Retina (tissue), 1 donor: ENCODE measurements around the gene KIAA0753.
"Not testable (repeated sequence)": the region's sequence is repeated elsewhere in the genome, so short reads cannot be mapped to it uniquely, and the experiment has no call there.

Experiments
- DNase-seq: peaks from one replicate; pipeline ENCODE4 v3.0.0-alpha.2; 2016

Gene KIAA0753

DNA sequence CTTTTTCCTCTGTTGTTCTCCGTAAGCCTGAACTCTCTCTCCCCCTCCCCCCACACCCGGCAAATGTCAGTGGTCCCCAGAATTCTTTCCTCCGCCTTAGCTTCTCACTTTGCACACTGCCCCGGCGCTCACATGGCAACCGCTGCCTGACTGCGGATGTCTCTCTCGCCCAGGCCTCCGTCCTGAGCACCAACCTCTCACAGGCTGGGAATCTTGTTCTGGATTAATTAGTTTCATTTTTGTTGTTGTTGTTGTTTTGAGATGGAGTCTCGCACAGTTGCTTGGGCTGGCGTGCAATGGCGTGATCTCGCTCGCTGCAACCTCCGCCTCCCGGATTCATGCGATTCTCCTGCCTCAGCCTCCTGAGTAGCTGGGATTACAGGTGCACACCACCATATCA is 27.7 kb upstream of the KIAA0753 start:
- DNase-seq, result no peak

DNA sequence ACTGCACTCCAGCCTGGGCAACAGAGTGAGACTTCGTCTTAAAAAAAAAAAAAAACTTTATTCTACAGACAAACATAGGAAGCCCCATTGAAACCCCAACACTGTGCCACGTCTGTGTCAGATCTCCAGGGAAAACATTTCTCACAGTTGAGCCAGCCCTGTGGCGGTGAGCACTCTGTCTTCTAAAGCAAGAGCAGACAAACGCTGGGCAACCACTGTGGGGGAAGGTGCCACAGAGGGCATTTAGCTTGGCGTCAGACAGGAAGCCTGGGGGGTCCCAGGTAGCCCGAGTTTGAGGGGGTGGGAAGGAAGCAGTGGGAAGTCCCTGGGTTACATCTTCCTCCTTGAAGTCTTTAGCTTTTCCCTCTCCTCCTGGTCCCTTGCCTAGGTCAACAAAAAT is 27.0 kb upstream of the KIAA0753 start:
- DNase-seq, result no peak

DNA sequence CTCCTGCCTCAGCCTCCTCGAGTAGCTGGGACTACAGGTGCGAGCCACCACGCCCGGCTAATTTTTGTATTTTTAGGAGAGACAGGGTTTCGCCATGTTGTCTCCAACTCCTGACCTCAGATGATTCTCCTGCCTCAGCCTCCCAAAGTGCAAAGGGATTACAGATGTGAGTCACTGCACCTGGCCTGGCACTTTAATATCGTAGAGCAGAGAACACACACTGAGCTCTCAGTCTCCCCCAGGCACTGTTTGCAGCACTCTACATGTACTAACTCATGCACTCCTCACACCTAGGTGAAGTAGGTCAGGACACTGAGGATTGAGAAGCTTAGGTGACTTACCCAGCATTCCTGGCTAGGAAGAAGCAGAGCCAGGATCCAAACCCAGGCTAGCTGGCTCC is 26.0 kb upstream of the KIAA0753 start:
- no peak for DNase-seq

DNA sequence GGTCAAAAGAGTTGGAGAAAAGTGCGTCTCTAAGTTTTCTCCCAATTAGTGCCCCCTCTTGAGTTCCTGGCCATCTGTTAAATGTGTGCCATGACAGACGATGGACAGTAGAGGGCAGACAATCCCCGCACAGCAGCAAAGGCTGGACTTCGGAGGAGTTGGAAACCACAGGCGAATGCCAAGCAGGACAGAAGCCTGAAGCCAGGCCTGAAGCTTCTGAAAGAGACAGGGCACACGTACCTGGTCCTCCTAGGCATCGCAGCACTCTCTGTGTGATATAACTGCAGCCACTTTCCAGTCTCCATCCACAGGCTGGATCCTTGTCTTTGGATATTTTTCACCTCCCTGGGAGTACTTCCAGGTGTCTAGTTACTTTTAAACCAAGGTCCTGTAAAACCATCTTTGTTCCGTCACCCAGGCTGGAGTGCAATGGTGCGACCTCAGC is 25.6 kb upstream of the KIAA0753 start:
- DNase-seq, result peak; percentile 76

DNA sequence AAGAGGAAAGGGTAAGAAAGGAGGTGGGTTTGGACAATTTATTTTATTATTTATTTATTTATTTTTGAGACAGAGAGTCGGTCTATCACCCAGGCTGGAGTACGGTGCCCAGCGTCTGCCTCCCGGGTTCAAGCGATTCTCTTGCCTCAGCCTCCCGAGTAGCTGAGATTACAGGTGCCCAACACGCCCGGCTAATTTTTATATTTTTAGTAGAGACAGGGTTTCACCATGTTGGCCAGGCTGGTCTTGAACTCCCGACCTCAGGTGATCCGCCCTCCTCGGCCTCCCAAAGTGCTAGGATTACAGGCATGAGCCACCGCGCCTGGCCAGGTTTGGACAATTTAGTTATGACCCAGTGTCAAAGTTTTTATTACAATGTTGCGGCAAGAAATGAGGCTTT is 22.7 kb upstream of the KIAA0753 start:
- DNase-seq, result not testable (repeated sequence)

DNA sequence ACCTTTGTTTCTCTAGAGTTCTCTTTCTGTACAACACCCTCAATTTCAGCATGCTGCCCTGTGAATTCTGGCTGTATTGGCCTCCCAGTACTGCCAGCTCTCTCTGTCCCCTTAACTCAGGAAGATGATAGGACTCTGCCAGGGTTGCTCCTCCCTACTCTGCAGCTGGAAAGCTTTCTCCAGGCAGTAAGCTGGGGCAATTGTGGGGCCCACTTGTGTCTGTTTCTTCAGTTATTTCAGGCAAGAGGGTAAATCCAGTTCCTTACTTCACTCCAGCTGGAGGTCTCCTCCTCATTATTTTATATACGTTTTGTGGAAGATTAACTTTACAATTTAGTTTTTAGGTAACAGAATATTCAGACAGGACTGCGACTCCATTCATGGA is 20.9 kb upstream of the KIAA0753 start:
- DNase-seq, result no peak

DNA sequence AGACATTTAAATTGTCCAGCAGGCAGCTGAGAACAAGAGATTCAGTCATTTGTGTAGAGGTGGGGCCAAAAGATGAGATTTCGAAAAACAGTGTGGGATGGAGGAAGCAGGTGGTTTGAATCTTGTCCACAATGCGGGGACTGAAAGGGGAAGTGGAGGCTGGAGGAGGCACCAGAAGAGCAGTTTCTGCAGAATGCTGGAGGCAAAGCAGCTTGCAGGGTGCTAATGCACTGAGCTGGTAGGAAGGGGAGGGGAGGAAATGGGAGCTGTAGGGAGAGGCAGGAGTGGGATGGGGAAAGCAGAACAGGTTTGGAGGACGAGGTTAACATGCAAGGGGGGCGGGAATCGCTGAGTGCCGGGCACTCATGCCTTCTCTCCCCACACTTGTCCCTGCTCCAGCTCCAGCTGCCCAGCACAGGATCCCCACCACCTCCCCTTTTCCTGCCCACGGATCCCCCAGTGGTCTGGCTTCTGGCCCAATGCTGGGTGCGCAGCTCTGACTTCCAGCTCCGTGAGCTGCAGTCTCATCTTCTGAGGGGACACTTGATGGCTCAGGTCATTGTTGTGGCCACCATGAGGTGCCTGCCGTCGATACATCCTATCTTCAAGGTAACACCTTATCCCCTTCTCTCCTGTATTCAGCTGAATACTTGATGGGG is 20.4 kb upstream of the KIAA0753 start:
- DNase-seq, result no peak

DNA sequence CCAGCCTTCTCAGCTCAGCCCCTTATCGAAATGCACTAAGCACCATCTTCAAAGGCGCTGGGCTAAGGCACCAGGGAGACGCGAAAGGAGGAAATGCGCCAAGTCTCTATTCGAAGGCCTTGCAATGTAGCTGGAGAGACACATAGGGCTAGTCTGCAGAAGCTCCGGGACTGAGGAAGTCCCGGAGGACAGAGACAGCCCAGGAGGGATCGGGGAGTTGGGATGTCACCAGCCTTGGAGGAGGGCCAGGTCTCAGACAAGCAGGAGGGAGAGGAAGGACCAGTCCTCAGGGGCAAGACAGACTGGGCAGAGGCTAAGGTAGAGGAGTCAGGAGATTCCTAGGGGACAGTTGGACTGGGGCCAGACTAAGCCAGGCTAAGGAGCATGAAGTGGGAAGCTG is 19.6 kb upstream of the KIAA0753 start:
- no peak for DNase-seq

DNA sequence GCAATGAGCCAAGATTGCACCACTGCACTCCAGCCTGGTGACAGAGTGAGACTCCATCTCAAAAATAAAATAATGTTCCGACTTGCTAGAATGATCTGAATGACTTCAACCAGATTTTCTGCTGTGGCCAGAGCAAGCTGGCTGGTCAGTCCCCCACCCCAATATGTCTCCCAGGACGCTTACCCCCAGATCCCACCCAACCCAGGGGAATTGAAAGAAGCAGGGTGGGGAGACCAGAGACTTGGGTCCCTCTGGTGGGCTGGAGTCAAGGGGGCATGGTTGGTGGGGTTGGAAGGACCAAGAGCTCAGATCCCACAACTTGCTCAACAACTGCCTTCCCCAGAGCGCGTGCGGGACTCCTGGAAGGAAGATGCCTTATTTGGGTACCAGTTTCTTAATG is 17.9 kb upstream of the KIAA0753 start:
- DNase-seq, result not testable (repeated sequence)

DNA sequence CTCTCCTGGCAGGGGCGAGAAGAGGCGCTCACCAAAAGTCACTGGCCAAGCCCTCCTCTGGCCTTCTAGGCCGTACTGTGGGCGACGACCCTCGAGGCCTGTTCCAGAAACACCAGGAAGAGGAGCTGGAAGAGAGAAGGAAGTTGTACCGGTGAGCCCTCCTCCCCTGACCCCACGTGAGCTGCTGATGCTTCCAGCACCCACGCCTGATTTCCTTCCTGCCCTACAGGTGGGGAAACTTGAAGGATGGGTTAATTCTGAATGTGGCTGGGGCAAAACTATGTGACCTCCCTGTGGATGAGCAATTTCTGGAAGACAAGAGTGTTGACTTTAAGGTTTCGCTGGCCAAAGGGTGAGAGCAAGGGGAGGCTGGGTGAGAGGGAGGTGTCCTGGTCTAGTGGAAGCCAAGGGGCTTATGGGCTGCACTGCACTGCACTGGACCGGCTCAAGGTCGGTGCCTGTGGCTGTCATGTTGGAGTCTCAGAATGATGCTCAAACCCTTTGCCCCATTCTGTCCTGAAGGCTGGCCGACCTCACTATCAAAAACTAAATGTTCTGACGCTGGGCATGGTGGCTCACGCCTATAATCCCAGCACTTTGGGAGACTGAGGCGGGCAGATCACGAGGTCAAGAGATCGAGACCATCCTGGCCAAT is 17.2 kb upstream of the KIAA0753 start:
- DNase-seq, result no peak

DNA sequence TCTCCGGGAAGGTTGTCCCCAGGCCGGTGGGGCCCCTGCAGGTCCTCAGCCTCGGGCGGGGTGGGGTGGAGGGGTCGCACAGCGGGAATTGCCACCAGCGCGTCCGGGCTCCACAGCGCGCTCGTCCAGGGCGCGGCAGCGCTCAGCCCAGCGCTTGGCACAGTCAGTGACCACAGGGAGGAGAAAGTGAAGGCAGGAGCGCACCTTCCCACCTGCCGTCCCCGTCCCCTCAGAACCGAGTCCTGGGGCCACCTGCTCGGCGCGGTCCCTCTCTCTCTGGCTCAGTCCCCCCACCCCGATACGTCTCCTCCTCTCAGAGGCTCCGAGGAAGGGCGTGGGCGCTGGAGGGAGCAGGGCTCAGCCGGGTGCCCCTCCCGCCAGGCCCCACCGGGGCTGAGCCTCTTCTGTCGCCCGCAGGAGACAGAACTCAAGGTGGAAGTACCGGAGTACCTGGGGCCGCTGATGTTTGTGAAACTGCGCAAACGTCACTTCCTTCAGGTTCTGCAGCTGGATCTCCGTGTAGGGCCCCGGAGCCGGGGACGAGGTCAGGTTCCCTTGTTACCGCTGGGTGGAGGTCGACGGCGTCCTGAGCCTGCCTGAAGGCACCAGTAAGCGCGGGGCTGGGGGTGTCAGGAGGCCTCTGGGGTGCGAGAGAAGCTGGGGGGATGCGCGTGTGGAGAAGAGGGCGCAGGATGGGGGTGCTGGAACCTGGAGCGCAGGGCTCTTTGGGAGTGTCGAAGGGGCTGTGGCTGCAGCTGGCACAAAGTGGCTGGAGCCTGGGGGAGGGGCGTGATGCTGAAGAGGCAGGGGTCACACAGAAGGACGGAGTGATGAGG is 16.5 kb upstream of the KIAA0753 start:
- DNase-seq, result peak; percentile 53

DNA sequence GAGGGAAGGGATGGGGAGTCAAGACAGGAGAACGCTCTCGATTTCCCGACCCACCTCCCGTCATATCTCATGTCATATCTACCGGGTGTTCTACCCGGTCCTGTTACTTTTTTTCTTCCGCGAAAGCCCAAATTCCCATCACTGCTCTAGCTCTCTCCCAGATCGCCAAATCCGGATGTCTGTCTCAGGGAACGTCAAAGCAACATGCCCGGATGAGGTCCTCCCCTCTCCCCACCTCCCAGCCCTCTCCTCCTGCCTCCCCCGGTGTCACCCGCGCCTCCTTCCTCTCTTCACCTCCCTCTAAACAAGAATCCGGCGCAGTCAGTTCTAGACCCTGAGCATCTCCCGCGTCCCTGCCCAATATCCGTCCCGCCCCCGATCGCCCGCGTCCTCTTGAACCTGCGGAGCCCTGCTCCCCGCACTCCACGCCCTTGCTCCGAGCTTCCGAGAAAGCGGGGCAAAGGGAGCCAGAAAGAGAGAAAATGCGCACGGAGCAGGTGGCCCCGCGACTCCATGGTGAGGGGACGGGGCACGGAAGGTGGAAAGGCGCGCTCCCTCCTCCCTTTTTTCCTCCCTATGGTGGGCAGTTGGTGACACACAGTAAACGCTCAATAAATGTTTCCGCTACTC is 15.3 kb upstream of the KIAA0753 start:
- not testable (repeated sequence) for DNase-seq

DNA sequence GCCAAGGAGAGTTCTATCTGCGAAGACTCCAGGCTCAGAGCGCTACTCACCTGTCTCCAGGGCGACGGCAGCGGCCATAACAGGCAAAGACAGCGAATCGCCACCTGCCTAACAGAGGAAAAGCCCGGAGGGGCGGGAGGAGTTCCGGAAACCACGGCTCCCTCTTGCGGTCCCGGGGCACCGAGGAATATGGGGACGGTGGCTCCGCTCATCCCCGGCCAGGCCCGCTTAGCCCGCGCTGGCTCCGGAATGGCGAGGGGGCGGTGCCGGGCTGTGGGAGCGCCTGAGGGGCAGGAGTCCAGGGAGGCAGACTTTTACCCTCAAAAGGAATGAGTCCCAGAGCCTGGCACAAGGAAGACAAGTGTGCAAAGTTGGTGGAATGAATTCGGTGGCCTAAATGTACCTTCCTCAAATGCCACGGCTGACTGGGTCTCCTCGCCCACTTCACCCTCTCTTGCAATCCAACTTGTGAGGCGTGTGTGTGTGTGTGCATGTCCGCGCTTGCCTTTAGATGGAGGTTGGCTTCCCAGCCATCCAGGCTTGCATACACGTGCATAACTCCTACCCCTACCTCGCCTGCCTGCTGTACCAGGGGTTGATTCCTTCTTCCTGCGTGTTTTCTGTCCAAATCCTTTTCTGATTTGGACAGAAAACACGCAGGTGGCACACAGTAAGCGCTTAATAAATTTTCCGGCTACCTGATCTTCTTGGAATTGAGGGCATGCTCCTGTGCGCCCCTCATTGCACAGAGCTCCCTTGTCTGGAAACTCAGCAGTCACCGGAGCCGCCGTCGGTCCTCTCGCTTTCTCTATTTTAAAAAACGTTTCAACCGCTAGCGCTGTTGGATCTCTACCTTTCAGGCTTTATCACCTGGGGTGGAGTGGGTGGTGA is 14.6 kb upstream of the KIAA0753 start:
- DNase-seq, result peak; percentile 63

DNA sequence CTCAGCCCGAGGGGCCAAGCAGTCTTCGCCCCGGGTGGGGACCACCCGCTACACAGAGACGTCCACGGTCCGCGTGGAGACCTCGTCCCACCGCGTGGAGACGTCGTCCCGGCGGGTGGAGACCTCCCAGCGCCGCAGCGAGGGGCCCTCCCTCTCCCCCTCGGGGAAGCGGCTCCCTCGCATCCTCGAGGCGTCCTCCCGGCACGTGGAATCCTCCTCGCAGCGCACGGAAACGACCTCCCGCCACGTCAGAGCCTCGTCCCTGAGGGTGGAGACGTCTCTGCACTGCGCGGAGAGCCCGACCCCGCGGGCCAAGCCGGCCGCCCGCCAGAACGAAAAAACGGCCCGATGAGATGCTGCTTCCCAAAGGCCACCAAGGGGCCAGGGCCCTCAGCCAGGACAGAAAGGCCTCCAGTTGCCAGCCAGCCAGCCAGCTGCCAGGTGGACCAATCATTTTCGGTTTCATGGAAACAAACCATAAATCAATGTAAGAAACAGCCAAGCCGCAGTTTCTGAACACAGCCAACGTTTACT is 11.5 kb upstream of the KIAA0753 start:
- no peak for DNase-seq

DNA sequence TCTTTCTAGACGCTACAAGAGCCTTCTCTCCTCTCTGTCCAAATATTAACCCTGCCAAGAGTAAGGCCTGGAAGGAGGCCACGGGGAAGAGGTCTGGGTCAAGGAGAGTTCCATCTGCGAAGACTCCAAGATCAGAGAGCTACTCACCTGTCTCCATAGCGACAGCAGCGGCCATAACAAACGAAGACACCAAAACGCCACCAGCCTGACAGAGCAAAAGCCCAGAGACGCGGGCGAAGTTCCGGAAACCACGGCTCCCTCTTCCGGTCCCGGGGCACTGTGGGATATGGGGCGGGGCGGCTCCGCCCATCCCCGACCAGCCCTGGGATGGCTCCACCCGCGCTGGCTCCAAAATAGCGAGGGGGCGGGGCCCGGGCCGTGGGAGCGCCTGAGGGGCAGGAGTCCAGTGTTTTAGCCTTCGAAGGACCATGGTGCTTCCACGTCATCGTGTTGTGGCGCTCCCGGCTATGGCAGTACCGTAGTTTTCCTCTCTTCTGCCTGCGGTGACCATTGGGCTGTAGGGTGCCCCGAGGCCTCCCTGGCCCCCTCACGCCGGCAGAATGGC is 10.9 kb upstream of the KIAA0753 start, which contains the start of the genes C17orf100 and MED31:
TSS of gene C17orf100 (plus strand) at position 409 of the 565 bp plus-strand sequence. CDS start at position 561, 152 bp downstream.
TSS of gene MED31 (minus strand) at position 252 of the 565 bp plus-strand sequence. CDS start at position 175, 77 bp downstream.
- peak; percentile 96 for DNase-seq

DNA sequence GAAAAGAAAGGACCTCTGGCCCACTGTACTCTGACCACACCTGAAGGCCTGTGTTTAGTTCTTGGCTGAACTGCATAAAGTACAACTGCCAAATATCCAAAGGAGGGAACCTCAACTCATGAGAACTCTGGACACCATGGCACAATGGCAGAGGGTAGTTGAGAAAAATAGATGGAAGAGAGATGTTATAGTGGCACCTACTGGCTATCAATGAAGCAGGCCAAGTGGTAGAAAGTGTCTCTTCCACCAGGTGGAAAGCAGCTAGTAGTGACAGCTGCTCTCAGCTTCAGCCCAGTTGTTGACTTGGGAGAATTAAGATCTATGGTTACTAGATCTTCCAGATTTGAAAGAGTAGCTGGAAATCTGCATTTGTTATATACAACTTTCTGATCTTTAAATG is 7.7 kb upstream of the KIAA0753 start:
- no peak for DNase-seq

DNA sequence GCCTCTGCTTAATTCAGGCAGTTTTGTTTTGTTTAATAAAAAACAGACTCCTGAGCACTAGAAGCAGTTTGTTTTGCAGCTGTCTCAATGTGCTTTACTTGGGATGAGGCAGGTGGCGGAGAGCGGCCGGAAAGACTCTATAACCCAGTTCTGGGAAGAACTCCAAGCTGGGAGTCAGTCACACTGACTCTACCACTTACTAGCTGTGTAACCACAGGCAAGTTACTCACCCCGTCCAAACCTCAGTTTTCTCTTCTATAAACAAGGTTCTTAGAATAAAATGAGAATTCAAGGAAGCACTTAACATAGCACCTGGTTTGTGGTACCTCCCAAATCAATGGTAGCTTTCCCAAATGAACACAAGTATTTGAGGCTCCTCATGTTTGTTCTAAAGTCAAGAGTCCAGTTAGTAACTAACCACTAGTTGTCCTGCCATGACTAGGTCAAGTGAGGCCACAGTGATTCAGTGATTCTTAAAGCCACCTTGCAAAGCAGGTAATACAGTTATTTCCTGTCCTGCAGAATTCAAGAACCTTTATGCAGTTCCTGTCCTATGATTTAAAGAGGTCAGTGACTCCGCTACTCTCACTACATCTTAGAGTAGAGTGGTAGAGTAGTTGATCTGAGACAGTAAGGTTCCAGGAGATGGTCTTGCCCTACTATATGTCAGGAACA is 3.1 kb upstream of the KIAA0753 start:
- DNase-seq, result no peak

DNA sequence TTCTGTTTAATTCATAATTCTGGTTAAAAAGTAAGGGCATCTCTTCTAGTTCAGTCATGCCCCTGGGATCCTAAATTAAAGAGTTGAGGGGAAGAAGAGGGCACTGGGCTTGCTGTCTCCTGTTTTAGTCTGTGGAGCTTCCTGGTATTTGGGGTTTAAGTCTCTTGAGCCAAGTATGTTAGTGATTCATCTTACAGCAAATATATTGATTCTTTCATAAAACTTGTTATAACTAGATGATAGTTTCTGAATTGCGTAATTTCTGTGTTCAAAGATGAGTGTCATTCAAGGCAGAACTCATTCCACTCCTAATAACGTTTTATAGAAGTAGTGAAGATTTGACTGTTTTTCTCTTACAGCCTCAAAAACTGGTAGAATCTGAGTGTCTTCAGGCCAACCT is 2.1 kb upstream of the KIAA0753 start:
- DNase-seq, result no peak

DNA sequence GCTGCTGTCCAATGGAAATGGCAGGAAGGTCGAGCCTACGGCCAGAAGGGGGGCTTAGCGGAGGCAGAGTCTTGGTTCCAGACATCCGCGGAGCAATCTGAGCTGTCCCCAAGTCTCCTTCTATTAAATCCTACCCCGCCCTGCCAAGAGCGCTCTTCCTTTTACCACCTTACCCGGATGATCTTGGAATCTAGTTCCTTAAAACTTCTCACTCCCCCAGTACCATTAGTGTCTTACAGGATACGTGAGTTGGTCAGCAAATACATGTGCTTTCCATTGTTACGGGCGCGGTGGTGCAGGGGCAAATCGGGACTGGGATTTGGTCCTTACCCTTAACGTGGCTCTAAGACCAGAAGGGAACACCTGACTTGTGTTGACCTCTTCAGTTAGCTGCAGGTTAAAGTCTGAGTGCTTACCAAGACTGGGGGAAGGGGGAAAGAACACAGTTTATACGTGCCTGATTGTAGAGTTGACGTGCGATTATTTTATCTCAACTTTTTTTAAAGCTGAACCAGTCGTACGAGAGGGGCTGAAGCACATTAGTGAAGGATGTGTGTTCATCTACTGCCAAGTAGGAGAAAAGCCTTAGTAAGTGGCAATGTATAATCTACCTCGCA is 844 bp upstream of the KIAA0753 start:
- DNase-seq, result no peak
